SU-DHL-6 (cell line): ENCODE data around the gene RPP14.

Experiments
- CTCF ChIP-seq: fragments of 200-600 bp; sonication (generic); IDR thresholded peaks from one replicate; pipeline ENCODE4 v1.5.1; 2017; ENCODE audit warnings: antibody characterized with exemption, mild to moderate bottlenecking, low read length, moderate library complexity; ENCODE audit not compliant: insufficient read depth, poor library complexity, severe bottlenecking
- EZH2phosphoT487 ChIP-seq: fragments of 200-600 bp; sonication (generic), shearing (Covaris generic); conservative IDR thresholded peaks from 2 replicates; pipeline ENCODE4 v1.6.1; 2018; ENCODE audit warnings: mild to moderate bottlenecking, antibody characterized with exemption, low read length, moderate library complexity, mixed read lengths

GRCh38 chr3:58358808-58359207 lies 52.8 kb downstream of the RPP14 start:
- TF ChIP-seq CTCF = no peak
- no peak for TF ChIP-seq EZH2phosphoT487
